ENCODE results near the gene MAD1L1.

MAD1L1 gene

DNA sequence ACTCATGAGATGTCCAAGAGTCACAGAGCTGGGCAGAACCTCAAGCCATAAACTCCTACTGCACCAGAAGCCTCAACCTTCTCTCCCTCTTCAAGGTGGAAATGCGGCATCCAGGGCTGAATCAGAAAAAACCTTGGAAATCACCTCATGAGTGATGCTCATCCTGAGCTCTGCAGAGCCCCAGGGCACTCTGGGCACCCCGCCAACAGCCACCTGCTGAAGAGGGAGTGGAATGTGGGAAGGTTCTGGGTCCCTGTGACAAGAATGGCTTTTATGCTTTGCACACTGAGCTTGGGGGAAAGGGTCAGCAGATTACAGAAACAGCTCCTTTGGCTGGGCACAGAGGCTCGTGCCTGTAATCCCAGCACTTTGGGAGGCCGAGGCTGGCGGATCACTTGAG is 28.1 kb upstream of the MAD1L1 start:
- no peak for TF ChIP-seq ZNF565 (CRISPR knock-in tag; conservative IDR thresholded peaks at IDR 0.05; ENCODE audit: low read depth)
- TF ChIP-seq ZNF70 (CRISPR knock-in tag; IDR thresholded peaks at IDR 0.05) = no peak
- TF ChIP-seq ARNTL (CRISPR knock-in tag; IDR thresholded peaks at IDR 0.05; ENCODE audit: borderline replicate concordance, low read depth) = no peak
- no peak for TF ChIP-seq ZFP30 (CRISPR knock-in tag; IDR thresholded peaks at IDR 0.05)
- TF ChIP-seq, protein P1, sequence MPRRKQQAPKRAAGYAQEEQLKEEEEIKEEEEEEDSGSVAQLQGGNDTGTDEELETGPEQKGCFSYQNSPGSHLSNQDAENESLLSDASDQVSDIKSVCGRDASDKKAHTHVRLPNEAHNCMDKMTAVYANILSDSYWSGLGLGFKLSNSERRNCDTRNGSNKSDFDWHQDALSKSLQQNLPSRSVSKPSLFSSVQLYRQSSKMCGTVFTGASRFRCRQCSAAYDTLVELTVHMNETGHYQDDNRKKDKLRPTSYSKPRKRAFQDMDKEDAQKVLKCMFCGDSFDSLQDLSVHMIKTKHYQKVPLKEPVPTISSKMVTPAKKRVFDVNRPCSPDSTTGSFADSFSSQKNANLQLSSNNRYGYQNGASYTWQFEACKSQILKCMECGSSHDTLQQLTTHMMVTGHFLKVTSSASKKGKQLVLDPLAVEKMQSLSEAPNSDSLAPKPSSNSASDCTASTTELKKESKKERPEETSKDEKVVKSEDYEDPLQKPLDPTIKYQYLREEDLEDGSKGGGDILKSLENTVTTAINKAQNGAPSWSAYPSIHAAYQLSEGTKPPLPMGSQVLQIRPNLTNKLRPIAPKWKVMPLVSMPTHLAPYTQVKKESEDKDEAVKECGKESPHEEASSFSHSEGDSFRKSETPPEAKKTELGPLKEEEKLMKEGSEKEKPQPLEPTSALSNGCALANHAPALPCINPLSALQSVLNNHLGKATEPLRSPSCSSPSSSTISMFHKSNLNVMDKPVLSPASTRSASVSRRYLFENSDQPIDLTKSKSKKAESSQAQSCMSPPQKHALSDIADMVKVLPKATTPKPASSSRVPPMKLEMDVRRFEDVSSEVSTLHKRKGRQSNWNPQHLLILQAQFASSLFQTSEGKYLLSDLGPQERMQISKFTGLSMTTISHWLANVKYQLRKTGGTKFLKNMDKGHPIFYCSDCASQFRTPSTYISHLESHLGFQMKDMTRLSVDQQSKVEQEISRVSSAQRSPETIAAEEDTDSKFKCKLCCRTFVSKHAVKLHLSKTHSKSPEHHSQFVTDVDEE (CRISPR knock-in tag; IDR thresholded peaks at IDR 0.05) = no peak
- TF ChIP-seq, protein P2, sequence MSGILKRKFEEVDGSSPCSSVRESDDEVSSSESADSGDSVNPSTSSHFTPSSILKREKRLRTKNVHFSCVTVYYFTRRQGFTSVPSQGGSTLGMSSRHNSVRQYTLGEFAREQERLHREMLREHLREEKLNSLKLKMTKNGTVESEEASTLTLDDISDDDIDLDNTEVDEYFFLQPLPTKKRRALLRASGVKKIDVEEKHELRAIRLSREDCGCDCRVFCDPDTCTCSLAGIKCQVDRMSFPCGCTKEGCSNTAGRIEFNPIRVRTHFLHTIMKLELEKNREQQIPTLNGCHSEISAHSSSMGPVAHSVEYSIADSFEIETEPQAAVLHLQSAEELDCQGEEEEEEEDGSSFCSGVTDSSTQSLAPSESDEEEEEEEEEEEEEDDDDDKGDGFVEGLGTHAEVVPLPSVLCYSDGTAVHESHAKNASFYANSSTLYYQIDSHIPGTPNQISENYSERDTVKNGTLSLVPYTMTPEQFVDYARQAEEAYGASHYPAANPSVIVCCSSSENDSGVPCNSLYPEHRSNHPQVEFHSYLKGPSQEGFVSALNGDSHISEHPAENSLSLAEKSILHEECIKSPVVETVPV (CRISPR knock-in tag; IDR thresholded peaks at IDR 0.05) = no peak
- TF ChIP-seq TOX (CRISPR knock-in tag; IDR thresholded peaks at IDR 0.05; ENCODE audit: borderline replicate concordance) = no peak
- no peak for TF ChIP-seq CSDC2 (CRISPR knock-in tag; IDR thresholded peaks at IDR 0.05)
- TF ChIP-seq, protein P3, sequence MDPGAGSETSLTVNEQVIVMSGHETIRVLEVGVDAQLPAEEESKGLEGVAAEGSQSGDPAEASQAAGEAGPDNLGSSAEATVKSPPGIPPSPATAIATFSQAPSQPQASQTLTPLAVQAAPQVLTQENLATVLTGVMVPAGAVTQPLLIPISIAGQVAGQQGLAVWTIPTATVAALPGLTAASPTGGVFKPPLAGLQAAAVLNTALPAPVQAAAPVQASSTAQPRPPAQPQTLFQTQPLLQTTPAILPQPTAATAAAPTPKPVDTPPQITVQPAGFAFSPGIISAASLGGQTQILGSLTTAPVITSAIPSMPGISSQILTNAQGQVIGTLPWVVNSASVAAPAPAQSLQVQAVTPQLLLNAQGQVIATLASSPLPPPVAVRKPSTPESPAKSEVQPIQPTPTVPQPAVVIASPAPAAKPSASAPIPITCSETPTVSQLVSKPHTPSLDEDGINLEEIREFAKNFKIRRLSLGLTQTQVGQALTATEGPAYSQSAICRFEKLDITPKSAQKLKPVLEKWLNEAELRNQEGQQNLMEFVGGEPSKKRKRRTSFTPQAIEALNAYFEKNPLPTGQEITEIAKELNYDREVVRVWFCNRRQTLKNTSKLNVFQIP (CRISPR knock-in tag; IDR thresholded peaks at IDR 0.05; ENCODE audit: borderline replicate concordance, low read depth) = no peak
- TF ChIP-seq, protein P4, sequence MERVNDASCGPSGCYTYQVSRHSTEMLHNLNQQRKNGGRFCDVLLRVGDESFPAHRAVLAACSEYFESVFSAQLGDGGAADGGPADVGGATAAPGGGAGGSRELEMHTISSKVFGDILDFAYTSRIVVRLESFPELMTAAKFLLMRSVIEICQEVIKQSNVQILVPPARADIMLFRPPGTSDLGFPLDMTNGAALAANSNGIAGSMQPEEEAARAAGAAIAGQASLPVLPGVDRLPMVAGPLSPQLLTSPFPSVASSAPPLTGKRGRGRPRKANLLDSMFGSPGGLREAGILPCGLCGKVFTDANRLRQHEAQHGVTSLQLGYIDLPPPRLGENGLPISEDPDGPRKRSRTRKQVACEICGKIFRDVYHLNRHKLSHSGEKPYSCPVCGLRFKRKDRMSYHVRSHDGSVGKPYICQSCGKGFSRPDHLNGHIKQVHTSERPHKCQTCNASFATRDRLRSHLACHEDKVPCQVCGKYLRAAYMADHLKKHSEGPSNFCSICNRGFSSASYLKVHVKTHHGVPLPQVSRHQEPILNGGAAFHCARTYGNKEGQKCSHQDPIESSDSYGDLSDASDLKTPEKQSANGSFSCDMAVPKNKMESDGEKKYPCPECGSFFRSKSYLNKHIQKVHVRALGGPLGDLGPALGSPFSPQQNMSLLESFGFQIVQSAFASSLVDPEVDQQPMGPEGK (CRISPR knock-in tag; IDR thresholded peaks at IDR 0.05; ENCODE audit: borderline replicate concordance) = no peak
- TF ChIP-seq ISL1 (CRISPR knock-in tag; IDR thresholded peaks at IDR 0.05) = no peak
- TF ChIP-seq GLIS3 (CRISPR knock-in tag; IDR thresholded peaks at IDR 0.05) = no peak
- TF ChIP-seq BACH2 (CRISPR knock-in tag; IDR thresholded peaks at IDR 0.05; ENCODE audit: borderline replicate concordance) = no peak
- TF ChIP-seq, protein P5, sequence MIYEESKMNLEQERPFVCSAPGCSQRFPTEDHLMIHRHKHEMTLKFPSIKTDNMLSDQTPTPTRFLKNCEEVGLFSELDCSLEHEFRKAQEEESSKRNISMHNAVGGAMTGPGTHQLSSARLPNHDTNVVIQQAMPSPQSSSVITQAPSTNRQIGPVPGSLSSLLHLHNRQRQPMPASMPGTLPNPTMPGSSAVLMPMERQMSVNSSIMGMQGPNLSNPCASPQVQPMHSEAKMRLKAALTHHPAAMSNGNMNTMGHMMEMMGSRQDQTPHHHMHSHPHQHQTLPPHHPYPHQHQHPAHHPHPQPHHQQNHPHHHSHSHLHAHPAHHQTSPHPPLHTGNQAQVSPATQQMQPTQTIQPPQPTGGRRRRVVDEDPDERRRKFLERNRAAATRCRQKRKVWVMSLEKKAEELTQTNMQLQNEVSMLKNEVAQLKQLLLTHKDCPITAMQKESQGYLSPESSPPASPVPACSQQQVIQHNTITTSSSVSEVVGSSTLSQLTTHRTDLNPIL (CRISPR knock-in tag; IDR thresholded peaks at IDR 0.05; ENCODE audit: low read depth) = no peak
- no peak for TF ChIP-seq ZNF8 (CRISPR knock-in tag; IDR thresholded peaks at IDR 0.05)
- no peak for TF ChIP-seq RARB (CRISPR knock-in tag; IDR thresholded peaks at IDR 0.05)
- TF ChIP-seq ESRRG (CRISPR knock-in tag; IDR thresholded peaks at IDR 0.05) = no peak
- TF ChIP-seq ZC3H10 (CRISPR knock-in tag; IDR thresholded peaks at IDR 0.05) = no peak
- no peak for TF ChIP-seq PPARA (CRISPR knock-in tag; IDR thresholded peaks at IDR 0.05; ENCODE audit: borderline replicate concordance)
- no peak for TF ChIP-seq OSR1 (CRISPR knock-in tag; IDR thresholded peaks at IDR 0.05)
- ATAC-seq = peak; percentile 20; the same call in 1 of the 3 replicates

DNA sequence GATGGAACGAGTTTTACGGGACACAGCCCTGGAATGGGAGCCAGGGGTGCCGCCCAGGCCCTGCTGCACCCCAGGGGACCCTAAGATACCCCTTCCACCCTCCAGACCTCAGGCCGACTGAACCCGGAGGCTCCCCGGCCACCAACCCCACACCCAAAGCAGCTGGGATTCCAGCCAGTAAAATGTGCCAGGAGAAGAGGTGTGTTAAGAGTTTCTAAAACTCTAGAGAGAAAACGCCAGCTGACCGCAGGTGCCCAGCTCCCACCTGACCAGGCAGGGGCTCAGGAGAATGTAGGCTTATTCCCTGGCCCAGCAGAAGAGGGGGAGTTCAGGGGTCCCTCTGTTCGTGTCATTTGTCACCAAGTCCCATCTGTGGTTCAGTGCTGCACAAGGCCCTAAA is 26.7 kb upstream of the MAD1L1 start:
- ATAC-seq = no peak

More for the DNA sequence above, 26.7 kb upstream of the MAD1L1 start:
- TF ChIP-seq ZFP30 (CRISPR knock-in tag; IDR thresholded peaks at IDR 0.05) = no peak
- no peak for TF ChIP-seq BACH2 (CRISPR knock-in tag; IDR thresholded peaks at IDR 0.05; ENCODE audit: borderline replicate concordance)
- TF ChIP-seq ARNTL (CRISPR knock-in tag; IDR thresholded peaks at IDR 0.05; ENCODE audit: borderline replicate concordance, low read depth) = no peak
- TF ChIP-seq, protein P5 (CRISPR knock-in tag; IDR thresholded peaks at IDR 0.05; ENCODE audit: low read depth) = no peak
- TF ChIP-seq, protein P4 (CRISPR knock-in tag; IDR thresholded peaks at IDR 0.05; ENCODE audit: borderline replicate concordance) = no peak
- no peak for TF ChIP-seq OSR1 (CRISPR knock-in tag; IDR thresholded peaks at IDR 0.05)
- no peak for TF ChIP-seq CSDC2 (CRISPR knock-in tag; IDR thresholded peaks at IDR 0.05)
- no peak for TF ChIP-seq ZFP3 (CRISPR knock-in tag; IDR thresholded peaks at IDR 0.05)
- no peak for TF ChIP-seq ZNF565 (CRISPR knock-in tag; conservative IDR thresholded peaks at IDR 0.05; ENCODE audit: low read depth)
- TF ChIP-seq ZNF8 (CRISPR knock-in tag; IDR thresholded peaks at IDR 0.05) = no peak
- no peak for TF ChIP-seq SNAI2 (CRISPR knock-in tag; IDR thresholded peaks at IDR 0.05)
- no peak for TF ChIP-seq ISL1 (CRISPR knock-in tag; IDR thresholded peaks at IDR 0.05)
- no peak for TF ChIP-seq TCF4 (CRISPR knock-in tag; IDR thresholded peaks at IDR 0.05; ENCODE audit: borderline replicate concordance)
- TF ChIP-seq, protein P1 (CRISPR knock-in tag; IDR thresholded peaks at IDR 0.05) = no peak
- TF ChIP-seq RARB (CRISPR knock-in tag; IDR thresholded peaks at IDR 0.05) = no peak
- TF ChIP-seq ZNF70 (CRISPR knock-in tag; IDR thresholded peaks at IDR 0.05) = no peak

Data from SK-N-SH treated with all-trans-retinoic acid at 6 μM for 48 hours (cell line).